ENCODE measurements around the gene LIMK2. TPM values are rescaled to one million over a fixed set of nuclear protein-coding genes. Genes with fewer than 3 reads are reported as not detected.
A peak's percentile ranks its signal among the peaks of the same experiment; 100 is the strongest.

Gene LIMK2
- total and polyA plus RNA-seq, 9 of the 15 experiments (the other 6 are each of a cell fraction or from before 2014, with no cell fraction given) = 1.1 to 14.5 (median 8.5) TPM

- TF ChIP-seq MCM5 (IDR thresholded peaks at IDR 0.05; ENCODE audit: low read depth) (no peak), MAZ (CRISPR knock-in tag; conservative IDR thresholded peaks at IDR 0.05 in 1 of 2, IDR thresholded peaks at IDR 0.05 in 1 of 2) (peak in 1 of 2 experiments; percentile 46; a peak in 1 of 4 replicates), NONO (IDR thresholded peaks at IDR 0.05; ENCODE audit: low read depth in 2 of 2, low read length in 1 of 2) (no peak), HMG20A (CRISPR knock-in tag; conservative IDR thresholded peaks at IDR 0.05) (no peak), SRSF7 (optimal IDR thresholded peaks at IDR 0.05; ENCODE audit: low read depth, low read length) (no peak), SIRT6 (IDR thresholded peaks at IDR 0.05; ENCODE audit: low read depth, low read length) (no peak), ZBTB40 (IDR thresholded peaks at IDR 0.05) (no peak), ZBTB40 (CRISPR knock-in tag; IDR thresholded peaks at IDR 0.05) (no peak), ZNF586 (CRISPR knock-in tag; conservative IDR thresholded peaks at IDR 0.05) (no peak), PTRF (tag; IDR thresholded peaks at IDR 0.05) (no peak), EHMT2 (IDR thresholded peaks at IDR 0.05) (no peak), TGIF2 (CRISPR knock-in tag; IDR thresholded peaks at IDR 0.05) (0 out of 2 replicates have a peak, but pooled peaks have one; percentile 32), ZNF431 (CRISPR knock-in tag; IDR thresholded peaks at IDR 0.05) (0 out of 2 replicates have a peak, but pooled peaks have one; percentile 71), NFATC3 (IDR thresholded peaks at IDR 0.05) (no peak), RBFOX2 (IDR thresholded peaks at IDR 0.05; ENCODE audit: low read depth, low read length) (peak; percentile 90), ZNF408 (CRISPR knock-in tag; IDR thresholded peaks at IDR 0.05; ENCODE audit: low read depth) (no peak), L3MBTL2 (IDR thresholded peaks at IDR 0.05) (peak; percentile 98)
- TF ChIP-seq, protein P1, sequence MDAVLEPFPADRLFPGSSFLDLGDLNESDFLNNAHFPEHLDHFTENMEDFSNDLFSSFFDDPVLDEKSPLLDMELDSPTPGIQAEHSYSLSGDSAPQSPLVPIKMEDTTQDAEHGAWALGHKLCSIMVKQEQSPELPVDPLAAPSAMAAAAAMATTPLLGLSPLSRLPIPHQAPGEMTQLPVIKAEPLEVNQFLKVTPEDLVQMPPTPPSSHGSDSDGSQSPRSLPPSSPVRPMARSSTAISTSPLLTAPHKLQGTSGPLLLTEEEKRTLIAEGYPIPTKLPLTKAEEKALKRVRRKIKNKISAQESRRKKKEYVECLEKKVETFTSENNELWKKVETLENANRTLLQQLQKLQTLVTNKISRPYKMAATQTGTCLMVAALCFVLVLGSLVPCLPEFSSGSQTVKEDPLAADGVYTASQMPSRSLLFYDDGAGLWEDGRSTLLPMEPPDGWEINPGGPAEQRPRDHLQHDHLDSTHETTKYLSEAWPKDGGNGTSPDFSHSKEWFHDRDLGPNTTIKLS (IDR thresholded peaks at IDR 0.05; ENCODE audit: borderline replicate concordance, low read depth) = peak; percentile 51; the same call in 1 of the 2 replicates
Measured at GRCh38 chr22:31290494-31291471, 78.7 kb downstream of the LIMK2 start (continued).

Data from K562 (cell line).